Activated CD8-positive, alpha-beta memory T cell treated with anti-CD3 and anti-CD28 coated beads, Interleukin-2, amount 50 U/mL, for 1 hour (primary cell): ENCODE results near the gene DDX3Y.

Experiments
- DNase-seq: peaks from one replicate; pipeline ENCODE4 v3.0.0-alpha.2; 2020; ENCODE audit errors: extremely low read depth

DDX3Y gene

DNA sequence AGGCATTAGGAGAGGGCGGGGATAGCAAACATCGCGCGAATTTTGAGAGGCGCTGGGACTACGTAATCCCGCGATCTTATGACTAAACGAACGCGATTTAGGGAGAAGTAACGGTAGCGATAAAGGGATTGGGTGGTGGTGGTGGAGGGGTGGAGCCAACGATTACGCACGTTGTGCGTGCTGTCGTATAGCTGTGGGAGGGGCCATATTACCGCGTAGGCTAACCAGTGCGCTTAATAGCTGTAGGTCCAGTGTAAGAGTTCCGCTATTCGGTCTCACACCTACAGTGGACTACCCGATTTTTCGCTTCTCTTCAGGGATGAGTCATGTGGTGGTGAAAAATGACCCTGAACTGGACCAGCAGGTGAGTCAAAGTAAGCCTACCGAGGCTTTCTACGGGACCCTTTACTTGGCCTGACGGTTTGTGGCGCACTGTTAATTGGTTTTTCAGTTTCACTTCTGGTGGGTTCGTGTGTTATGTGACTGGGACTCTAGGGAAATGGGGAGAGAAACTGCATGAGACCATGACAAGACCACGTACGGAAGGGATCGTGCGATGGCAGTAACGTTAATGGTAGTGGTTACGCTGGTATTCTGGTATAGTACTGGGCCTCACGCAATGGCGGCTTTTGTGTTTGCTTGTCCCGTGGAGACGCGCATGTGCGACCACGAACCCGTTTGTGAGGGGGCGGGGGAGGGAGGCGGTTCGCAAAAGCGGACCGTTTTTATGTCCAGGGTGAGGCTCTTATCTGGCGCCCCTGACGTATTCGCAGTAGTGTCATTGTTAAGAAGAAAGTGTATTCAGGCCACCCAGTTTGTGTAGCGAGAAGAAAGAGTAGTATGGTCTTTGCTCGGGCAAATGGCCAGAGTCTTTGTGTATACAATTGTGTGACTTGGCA lies at the start of gene DDX3Y:
Gene DDX3Y (plus strand): TSS at position 251 of the 899 bp plus-strand sequence. CDS start 69 bp downstream, at position 320.
- DNase-seq: no peak

DNA sequence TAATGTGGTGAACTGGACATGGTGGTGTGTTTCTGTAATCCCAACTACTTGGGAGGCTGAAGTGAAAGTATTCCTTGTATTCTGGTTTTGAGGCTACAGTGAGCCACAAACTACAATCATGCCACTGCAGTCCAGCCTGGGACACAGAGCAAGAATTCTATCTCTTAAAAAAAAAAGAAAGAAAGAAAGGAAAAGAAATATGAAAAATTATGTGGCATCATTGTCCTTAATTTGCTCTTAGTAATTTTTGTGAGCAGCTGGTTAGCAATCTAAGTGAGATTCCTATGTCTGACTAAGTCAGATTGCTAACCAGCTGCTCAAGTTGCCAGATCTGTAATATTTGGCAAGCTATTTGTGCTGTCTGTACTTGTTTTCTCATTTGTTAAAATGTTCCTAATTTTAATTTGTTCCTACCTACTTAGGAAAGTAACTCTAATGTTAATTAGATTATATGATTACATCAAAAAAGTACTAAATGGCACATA lies 48.8 kb upstream of the DDX3Y start:
- DNase-seq: no peak

DNA sequence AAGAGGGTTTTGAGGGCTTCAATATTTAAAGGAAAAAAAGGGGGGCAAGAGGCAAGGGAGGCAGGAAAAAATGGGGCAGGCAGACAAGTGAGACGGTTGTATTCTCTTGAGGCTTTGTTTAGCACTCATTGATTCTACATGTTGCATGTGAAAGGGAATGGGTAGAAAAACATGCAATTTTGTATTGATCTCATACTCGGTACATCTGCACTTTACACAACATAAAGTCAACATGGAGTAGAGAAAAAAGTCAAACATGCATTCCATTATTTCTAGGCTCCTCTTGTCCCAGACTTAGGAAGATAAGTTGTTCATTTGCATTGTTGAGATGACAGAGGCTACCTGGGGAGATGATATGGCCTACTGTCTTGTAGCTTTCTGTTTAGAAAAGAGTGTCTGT lies 36.7 kb upstream of the DDX3Y start:
- DNase-seq: no peak

DNA sequence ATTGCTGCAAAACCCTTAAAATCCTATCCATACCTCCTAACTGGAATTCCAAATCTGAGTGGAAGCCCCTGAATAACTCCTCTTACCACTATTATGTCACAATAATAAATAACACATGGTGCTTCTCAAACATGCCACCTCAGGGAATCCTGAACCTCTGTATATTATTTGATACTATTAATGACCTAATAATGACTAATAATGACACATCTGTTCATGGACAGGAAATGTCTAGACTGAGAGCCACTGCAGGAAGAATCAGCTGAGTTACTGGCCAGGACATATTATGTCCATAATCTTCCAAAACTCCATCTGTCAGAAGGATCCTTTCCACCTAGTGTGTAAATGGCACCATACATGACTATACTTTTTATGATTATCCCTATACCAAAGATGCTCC lies 7.7 kb upstream of the DDX3Y start:
- no peak for DNase-seq

DNA sequence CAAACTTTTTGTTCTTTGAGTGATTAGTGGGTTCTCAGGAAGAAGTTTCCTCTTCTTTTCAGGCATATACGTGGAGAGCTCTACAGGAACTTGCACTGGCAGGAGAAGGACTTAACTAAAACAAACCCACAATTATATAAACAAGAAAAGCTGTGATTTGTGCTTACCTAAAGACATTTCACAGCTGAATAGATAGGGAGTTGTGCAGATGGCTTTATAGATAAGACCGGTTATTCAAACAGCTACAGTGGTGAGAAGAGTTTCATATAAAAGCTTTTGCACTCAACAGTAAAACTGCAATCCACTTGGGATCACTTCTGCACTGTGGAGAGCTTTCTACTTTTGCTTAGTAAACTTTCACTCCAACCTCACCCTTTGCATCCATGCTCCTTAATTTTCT lies 6.1 kb upstream of the DDX3Y start:
- no peak for DNase-seq

DNA sequence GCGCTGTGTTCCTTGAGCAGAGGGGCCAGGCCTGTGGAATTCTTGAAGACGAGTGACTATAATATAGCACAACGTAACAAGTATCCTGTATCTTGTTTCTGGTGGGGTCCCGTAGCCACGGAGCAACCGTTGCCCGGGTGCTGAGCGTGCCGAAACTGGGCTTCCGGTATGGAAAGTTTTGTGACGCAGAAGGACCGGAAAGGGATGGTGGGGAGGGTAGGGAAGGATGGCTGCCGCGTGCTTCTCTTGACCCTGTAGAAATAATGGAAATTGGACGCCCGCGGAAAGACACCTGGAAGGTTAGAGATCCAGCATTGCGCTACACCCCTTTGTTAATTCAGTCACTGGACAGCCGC lies 827 bp downstream of the DDX3Y start:
- no peak for DNase-seq

DNA sequence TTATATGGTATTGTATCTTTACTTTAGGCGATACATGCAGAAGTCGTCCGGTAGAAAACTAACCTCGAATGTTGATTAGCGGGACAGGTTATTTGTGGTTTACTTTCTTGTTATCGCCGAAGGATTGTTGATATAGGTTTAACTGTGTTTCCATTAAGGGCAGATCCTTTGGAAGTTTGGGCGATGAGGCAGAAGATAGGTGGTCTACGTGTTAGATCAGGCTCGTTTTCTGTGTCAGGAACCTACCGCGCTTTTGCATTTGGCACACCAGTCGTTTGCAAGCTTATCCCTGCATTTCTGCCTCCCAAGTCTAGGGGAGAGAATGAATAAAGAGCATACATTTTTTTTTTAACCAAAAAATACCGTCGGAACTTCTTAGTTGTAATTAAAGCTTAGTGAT lies 1.2 kb downstream of the DDX3Y start:
- no peak for DNase-seq

DNA sequence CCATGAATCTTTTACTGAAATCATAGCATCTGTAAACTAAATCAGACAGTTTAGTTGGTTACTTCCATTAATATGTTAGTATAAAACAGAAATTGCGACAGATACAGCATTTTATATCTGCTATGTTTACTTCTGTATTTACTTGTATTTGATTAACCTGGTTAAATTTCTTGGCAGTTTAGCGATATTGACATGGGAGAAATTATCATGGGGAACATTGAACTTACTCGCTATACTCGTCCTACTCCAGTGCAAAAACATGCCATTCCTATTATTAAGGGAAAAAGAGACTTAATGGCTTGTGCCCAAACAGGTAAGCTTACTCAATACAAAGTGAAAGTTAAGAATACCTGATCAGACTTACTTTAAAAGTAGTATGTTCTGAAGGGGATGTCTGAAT lies 8.9 kb downstream of the DDX3Y start:
- no peak for DNase-seq

DNA sequence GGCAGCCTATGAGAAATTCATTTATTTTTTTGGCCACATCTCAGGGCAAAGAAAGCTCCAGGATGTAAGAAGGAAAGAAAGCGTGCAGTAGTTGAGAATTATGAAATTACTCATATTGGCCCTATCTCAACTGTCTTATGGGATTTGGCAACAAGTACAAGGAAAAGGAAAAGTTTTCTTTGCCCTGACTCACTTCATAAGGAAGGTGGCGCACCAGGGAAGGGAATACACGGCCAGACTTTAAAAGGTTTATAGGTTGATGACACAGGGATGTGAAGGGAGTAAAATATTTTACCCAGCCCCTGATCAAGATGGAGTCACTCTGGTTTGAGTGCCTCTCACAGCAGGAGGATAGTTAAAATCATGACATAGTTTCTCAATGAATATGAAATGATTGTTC lies 23.4 kb downstream of the DDX3Y start:
- DNase-seq: no peak

DNA sequence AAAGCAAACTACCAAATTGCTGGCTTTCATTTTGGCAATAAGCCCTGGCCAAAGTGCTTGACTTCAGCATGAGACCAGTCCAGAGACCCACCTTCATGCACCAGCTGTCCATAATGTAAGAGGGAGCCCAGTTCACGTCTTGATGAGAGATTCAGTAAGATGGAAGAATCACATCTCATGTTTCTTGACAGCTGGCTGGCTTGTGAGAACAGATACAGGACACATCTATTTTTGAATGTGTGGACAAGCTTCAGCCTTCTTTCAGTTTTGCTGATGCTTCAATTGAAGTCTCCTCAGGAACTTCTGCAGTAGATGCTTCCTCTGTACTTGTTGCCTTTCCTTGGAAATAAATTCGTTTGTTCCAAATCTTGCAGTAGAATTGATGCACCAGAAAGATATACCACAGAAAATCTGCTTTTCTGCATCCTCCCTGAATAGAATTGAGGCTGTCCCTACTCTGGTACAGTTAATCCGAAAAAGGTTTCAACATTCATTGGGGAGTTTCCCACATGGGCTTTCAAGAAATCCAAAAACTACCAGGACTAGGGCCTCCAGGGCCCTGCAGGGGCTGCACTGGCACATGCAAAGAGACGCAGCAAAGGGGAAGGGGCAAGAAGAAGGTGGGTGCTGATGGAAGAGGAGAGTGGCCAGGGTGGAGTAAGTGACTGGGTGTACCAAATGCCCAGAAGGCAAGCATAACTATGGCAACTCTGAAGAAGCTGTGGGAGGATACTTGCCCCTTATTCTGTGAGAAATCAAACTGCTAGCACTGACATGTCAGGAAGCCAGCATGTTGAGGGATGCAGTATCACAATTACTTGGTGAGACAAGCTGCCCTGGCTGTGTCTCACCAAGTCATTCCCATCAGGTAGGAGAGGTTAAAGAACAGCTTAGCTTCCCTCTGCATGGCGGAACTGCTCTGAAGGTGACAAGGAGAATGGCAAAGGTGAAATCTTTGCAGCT lies 37.3 kb downstream of the DDX3Y start:
- DNase-seq: no peak
